GM10847 (cell line): Measurements from ENCODE around the gene RGMA.

Source experiments
- POLR2A ChIP-seq: IDR thresholded peaks from 2 replicates; pipeline ENCODE4 v1.6.1; 2011; ENCODE audit not compliant: insufficient read length; ENCODE audit errors: extremely low read depth

The RGMA gene

DNA sequence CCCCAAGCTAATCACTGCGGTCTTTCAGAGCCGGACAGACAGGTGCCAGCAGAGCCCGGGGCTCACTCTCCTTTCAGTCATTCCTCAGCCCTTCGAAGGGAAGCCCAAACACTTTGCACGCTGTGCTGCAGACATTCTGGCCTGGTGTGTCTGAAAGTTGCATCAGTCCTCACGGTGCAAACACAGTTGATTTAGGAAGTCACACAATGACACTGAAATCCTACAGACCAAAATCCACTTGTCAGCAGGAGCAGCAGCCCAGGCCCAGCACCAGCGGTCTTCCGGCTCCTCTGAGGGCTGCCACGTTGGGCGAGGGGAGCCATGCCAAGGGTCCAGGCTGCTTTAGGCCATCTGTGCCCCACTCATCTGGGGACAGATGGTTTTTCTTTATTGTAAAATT is 61.6 kb downstream of the RGMA start:
- TF ChIP-seq POLR2A: no peak

DNA sequence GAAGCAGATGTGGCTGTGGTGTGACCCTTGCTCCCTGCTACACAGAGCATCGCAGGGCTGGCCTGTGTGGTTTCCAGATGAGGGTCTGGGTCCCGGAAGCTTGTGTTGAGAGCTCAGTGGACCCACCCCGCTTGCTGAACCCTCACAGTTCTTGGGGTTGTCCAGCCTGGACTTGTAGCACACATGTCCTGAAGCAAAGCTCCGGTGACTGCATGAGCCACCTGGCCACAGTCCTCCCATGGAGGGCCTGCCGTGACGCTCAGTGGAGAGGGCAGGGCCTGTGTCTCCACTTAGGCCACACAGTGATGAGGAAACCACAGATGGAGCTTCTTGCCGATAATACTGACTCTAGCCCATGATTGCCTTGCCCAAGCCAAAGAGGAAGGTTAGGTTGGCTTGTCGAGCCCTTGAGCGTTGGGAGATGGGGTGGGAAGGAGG is 62.6 kb downstream of the RGMA start:
- TF ChIP-seq POLR2A: no peak

DNA sequence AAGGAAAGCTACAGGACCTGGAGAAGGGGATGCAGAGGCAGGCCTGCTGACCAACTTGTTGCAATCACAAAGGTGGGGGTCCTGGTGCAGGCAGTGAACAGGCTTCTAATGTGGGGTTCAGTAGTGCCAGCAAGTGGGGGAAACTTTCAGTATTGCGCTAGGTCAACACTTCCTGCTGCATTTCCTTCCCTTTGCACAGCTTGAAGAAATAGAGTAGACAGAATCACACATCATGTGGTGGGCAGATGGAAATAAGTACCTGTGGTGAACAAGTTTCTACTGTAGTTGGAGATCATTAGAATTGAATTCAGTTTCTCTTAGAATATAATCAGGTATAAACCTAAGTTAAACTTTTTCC is 63.4 kb downstream of the RGMA start:
- no peak for TF ChIP-seq POLR2A

DNA sequence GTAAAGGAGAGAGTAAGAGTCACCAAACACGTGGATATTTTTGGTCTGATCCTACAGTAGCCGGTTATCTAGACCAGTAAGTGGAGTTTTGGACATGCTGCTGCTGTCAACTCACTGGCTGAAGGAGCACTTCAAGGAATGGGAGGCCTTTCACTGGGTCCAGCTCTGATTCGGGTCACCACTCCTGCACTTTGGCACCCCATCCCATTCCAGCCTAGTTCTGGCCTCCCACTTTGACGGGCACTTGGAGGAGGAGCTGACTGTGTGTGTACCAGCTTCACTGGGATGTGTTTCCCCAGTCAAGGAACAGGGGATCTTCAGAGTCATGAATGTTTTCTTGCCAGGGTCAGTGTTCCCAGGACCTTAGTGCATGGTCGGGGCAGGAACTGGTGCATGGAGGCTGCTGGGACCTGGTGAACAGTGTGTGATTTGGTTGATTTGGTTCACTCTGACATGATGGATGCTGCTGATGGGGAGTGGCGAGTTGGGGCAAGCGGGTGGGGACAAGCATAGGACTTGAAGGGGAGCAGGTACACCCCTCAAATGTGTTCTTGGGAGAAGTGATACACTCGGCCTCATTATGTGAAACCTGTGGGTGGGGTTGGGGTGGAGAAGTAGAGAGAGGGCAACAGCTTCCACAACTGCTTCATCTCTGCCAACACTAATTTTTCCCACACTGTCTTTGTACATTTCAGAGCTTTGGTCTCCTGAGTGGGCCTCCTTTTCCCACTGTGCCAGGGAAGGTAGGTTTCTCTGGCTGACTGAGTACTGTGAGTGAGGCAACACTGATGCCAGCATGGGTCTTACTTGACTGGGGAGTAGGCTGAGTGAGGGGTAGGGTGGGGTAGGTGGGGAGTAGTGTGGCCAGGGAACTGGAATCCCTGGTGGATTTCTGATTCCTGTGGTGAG is 64.0 kb downstream of the RGMA start:
- no peak for TF ChIP-seq POLR2A

DNA sequence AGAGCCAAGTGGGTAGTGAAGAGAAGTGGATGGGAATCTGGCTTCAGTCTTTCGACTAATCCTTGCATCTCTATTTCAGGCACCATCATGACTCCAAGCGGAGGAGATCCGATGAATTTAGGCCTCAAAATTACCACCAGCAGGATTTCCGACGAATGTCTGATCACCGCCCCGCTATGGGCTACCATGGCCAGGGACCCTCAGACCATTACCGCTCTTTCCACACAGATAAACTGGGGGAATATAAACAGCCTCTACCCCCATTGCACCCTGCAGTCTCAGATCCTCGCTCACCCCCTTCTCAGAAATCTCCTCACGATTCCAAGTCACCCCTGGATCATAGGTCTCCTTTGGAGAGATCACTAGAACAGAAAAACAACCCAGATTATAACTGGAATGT is 64.7 kb downstream of the RGMA start:
- no peak for TF ChIP-seq POLR2A

DNA sequence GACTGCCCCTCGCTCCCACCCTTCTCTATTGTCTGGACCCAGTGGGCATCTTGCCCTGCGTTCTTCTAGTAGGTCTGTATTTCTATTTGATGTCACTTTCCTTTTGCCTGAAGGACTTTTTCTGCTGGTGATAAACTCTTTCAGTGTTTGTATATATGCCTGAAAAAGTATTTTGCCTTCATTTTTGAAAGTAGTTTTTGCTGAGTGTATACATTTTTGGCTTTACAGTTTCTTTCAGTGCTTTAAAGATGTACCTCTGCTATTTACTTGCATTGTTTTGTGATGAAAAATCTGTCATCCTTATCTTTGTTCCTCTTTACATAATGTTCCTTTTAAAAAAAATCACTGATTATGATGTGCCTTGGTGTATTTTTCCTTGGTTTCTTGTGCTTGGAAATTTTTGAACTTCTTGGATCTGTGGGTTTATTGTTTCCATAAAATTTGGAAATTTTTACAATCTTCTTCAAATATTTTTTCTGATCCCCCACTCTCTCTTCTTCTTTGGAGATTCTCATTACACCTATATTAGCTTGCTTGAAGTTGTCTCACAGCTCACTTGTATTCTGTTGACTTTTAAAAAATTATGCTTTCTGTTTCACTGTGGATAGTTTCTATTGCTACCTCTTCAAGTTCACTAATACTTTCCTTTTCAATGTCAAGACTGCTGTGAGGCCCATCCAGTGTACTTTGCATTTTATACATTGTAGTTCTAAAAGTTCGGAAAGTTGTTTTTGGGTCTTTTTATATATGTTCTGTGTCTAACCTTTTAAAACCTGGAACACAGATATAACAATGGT is 67.8 kb downstream of the RGMA start:
- no peak for TF ChIP-seq POLR2A

DNA sequence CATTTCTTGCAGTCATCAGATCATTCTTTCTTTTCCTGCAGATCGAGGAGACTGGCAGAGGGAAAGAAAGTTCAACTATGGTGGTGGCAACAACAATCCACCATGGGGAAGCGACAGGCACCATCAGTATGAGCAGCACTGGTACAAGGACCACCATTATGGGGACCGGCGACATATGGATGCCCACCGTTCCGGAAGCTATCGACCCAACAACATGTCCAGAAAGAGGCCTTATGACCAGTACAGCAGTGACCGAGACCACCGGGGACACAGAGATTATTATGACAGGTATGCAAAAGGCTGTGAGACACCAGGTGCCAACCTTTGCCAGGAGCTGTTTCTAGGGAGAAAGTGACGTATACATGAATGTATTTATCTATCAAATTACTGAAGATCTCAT is 69.0 kb downstream of the RGMA start:
- TF ChIP-seq POLR2A: no peak

DNA sequence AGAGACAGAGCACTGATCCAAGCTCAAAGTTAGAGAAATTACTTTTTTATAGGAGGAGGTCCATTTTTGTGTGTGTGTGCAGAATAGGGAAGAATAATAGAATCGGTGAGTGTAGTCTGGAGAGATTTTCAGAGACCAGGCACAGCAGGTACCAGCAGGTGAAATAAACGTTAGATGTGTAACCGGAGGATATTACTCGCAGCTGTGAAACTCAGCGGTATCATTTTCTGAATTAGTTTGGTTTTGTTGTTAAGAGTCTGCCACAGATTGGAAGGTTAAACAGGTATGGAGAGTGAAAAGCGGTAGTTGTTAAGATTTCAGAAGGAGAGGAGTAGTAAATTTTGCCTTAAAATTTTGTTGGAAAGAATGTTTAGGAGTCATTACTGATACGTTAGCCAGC is 69.9 kb downstream of the RGMA start:
- no peak for TF ChIP-seq POLR2A

DNA sequence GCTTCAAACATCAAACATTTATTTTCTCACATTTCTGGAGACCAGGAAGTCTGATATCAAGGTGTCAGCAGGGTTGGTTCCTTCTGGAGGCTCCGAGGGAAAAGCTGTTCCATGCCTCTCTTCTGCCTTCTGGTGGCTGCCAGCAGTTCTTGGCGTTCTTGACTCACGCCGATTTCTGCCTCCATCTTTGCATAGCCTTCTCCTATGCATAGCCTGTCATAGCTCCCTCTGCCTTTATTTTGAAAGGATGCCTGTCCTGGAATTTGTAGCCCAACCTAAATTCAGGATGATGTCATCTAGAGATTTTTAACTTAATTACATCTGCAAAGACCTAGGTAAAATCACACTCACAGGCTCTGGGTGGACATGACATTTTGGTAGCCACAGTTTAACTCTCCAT is 70.4 kb downstream of the RGMA start:
- TF ChIP-seq POLR2A: no peak

DNA sequence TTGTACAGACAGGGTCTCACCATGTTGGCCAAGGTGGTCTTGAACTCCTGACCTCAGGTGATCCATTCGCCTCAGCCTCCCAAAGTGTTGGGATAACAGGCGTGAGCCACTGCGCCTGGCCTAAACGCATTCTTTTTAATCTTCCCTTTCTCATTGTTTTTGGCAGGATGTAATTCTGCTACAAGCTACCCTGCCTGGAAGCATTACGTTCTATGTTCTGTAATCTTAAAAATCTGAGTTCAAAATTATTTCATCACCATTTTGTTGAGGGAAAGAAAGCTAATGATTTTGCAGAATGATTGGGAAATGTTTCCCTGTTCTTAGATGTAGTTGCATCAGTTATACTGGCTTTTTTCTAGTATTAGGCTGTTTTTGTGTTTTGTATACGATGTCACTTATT is 71.5 kb downstream of the RGMA start:
- TF ChIP-seq POLR2A: no peak

DNA sequence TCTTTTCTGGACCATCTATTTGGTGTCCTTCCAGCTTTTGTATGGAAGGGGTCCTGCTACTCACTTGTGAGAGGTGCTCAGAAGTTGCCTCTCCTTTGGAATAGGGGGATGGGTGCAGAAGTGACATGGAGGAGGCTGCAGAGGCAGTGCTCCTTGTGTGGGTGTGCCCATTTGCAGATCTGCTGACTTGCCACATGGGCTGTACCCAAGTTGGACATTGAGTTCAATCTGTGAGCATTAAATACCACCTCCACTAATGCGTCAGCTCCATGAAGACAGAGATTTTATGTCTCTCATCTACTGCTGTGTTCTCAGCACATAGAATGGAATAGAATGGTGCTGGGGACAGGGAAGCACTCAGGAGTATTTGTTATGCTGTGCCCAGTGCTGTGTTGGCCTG is 76.2 kb downstream of the RGMA start:
- no peak for TF ChIP-seq POLR2A

DNA sequence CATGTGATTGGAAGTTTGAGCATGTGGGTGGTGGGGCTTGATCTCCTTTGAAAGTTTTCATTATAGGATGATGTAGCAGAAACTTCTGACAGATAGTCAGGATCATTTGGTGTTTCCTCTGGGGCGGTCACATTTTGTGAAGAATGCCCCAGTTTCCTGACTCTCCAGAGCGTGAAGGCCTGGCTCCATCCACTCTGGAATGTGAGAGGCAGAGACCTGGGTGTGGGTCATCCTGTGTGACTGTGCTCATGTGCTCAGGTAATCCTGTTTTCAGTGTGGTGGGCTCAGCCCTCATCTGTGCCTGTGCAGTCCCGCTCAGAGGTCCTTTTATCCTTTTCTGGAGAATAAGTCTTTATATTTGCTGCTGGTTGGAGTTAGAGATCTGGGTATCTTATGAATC is 81.0 kb downstream of the RGMA start:
- TF ChIP-seq POLR2A: no peak

DNA sequence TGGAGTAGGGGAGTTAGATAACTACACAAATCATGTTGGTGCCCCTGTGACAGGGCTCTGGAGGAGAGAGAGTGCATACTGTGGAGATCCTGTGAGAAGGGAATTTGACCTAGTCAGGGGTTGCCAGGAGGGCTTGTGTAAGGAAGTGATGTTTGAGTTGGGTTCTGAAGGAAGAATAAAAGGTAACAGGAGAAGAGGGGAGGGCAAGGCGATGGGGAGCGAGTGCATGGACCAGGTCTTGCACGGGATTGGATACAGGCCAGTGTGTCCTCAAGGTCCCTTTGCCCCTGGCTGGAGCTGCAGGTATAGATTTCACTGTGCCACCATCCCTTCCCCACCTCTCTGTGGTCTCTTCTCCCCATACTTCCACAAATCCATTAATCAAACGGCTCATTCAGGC is 83.9 kb downstream of the RGMA start:
- no peak for TF ChIP-seq POLR2A

DNA sequence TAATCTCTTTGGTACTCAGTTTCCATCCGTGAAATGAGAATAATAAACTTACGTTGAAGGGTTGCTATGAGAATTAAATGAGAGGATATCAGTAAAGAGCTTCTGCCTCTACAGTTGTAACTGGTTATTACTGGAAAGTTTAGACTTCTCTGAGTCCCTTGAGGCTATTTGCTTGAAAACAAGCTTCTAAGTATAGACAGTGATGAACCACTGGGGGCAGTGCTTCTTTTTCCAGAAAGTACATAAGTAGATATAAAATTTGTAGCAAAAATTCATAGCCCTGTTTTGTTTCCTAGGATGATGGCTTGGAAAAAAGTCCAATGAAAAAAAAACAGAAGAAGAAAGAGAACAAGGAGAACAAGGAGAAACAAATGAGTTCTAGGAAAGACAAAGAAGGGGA is 87.1 kb downstream of the RGMA start:
- no peak for TF ChIP-seq POLR2A

DNA sequence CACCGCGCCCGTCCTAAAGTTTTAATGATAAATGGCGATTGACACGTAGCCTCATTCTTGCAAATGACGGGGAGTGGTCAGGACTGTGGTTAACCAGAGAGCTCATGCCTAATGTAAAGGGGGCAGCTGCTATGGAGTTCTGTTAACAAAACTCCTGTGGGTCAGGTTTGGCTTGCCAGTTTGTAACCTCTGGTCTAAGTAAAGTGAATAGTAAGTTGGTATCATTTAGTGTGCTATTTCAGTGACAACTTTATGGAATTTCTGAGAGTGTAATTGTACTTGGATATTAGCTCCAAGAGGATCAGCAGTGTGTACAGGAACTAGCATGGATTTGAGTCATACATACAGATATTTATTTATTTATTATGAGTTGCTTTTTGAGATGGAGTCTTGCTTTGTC is 87.9 kb downstream of the RGMA start:
- no peak for TF ChIP-seq POLR2A

DNA sequence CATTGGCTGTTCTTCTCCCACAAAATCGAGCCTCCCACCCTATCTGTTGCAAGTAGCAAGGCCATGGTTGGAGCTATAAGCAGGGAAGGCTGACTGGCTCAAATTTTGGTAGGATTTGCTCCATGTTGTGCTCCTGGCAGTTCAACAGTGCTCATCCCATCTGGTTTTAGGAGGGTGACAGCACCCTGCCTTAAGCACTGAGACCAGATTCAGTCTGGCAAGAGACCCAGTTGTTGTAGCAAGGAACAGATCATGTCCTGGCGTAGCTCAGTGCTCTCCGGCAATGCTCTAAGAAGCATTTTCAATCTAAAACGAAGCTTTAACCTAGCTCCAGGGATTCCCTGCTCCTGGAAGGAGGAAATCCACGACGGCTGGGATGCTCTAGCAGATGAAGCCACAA is 91.2 kb downstream of the RGMA start:
- TF ChIP-seq POLR2A: no peak

DNA sequence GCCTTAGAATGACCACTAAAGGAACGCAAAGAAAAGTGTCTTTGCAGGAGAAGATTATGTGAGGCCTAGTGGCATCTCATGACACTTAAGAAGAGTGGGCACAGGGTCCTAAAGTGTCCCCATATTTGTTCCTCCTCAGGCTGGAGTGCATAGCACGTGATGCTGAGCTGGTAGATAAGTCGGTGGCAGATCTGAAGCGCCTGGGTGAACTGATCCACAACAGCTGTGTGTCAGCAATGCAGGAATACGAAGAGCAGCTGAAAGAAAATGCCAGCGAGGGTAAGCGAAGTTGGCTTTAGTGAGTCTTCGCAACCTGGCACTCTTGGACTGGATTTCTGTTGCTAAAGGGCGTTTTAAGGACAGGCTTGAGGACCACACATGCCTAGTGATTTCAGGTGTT is 96.3 kb downstream of the RGMA start:
- TF ChIP-seq POLR2A: no peak

DNA sequence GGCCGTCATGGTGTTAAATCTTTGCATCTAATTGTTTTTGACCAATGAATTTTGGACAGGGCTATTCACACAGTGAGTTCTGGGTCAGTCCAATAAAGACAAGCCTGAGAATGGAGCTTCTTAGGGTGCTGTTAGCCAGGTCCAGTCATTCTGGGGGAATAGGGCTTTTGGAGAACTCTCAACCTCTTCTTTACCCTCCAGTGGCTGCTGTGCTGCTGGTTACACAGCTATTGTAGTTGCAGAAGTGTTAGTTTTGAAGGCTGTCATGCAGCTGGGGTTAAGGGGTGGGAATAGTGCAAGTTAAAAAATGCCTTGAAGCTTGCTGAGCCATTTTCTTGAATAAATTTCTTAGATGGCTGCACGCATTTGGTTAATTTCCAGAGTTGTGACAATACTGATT is 99.0 kb downstream of the RGMA start:
- no peak for TF ChIP-seq POLR2A
